Measurements from ENCODE around the gene HNRNPL.
"Not testable (repeated sequence)": the region's sequence is repeated elsewhere in the genome, so short reads cannot be mapped to it uniquely, and the experiment has no call there.

Gene HNRNPL

DNA sequence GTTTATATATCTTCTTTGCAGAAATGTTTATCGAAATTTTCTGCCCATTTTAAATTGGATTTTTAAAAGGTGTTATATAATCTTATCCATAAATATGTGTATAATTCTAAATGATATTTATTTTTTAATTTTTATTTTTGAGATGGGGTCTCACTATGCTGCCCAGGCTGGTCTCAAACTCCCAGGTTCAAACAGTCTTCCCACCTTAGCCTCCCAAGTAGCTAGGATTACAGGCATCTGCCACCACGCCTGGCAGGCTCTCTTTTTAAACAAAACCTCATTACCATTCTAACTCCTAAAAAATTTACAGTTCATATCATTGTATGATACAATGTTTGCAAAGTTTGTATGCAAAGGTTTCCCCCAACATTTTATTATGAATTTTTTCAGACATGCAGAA is 53.6 kb downstream of the HNRNPL start:
- DNase-seq = no peak

DNA sequence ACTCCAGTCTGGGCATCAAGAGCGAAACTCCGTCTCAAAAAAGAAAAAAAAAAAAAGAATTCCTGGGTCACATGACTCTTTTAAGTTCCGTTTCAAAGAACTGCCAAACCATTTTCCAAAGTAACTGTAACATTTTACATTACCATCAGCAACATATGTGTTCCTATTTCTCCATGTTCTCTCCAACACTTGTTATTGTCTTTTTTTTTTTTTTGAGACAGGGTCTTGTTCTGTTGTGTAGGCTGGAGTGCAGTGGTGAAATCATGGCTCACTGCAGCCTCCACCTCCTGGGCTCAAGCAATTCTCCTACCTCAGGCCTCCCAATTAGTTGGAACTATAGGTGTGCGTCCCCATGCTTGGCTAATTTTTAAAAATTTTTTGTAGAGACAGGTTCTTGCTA is 54.2 kb downstream of the HNRNPL start:
- DNase-seq = no peak

DNA sequence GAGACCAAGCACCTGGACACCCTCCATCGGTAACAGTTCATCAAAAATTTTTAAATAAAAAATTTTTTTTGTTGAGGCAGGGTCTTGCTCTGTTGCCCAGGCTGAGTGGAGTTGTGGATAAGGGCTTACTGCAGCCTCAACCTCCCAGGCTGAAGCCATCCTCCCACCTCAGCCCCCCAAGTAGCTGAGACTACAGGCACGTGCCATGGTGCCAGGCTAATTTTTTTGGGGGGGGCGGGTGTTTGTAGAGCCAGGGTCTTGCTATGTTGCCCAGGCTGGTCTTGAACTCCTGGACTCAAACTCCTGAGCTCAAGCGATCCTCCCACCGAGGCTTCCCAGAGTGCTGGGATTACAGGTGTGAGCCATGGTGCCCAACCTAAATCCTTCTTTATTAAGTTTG is 56.1 kb downstream of the HNRNPL start:
- DNase-seq = no peak

DNA sequence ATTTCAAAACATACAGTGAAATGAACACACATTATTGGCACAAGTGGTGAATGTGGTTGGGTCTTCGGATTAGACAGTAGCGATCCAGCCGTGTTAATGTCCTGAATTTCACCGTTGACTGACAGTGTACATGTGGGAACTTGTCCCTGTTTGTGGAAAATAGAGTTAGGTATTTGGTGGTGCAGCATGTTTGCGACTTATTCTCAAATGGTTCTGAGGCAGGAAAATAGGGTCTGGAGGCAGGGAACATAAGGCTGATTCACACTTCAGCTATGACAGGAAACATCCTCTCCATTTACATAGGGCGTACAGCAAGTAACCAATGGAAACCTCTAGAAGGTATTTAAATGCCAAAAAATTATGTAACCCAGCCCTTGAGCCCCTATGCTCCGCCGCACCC is 56.6 kb downstream of the HNRNPL start:
- DNase-seq = no peak

DNA sequence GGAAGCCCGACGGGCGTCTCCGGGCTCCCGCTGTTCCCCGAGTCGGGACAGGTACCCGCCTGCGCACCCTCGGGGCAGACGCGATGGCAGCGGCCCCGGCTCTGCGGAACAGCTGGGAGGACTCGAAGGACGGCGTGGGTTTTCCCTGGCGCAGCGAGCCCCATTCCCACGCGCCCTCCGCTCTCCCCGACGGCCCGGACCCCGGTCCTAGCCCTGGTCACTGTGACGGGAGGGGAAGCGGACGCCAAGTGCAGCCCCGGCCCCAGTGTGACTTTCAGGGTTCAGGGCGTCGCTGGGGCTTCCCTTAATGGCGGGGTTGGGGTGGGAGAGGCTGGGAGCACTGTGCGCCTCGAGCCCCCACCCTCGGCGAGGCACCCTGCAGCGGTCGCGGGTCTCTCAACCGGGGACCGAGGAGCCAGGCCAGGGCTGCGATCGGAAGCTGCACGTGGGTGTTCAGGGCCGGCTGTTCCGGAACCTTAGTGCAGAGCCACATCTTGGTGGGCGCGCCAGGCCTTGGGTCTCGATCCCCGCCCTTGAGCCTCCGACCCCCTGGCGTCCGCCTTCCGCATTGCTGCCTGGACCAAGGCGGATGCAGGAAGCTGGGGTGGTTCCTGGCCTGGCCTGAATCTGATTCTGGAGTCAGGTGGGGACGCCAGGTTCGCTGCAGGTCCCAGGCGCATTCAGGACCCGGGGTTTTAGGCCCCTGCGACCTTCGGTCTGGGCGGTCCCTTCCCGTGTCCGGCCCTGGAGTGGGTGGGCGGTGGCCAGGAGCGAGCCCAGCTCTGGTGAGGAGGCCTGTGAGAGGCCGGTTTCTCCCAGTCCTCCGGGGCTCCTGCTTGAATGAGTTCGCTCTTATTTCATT is 57.3 kb downstream of the HNRNPL start:
- DNase-seq = peak in 1 of 2 experiments; percentile 29

DNA sequence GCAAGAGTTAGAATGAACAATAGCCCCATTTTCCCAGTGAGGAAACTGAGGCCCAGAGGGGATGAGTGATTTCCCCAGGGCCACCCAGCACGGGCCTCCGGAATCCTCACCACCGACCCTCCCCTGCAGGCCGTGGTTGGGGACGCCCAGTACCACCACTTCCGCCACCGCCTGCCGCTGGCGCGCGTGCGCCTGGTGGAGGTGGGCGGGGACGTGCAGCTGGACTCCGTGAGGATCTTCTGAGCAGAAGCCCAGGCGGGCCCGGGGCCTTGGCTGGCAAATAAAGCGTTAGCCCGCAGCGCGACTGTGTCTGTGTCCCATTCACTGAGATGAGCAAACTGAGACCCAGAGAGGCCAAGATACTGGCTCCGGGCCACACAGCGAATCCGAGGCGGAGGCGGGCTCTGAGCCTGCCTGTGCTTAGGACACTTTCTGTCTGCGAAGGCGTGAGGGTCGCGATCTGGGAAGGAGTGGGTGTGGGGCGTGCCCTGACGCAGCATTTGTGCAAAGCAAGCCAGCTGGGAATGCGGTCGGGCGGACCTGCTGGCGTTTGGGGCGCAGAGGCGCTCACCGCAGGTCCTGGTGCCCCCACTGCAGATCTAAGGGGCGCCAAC is 58.2 kb downstream of the HNRNPL start:
- DNase-seq = not testable (repeated sequence)

DNA sequence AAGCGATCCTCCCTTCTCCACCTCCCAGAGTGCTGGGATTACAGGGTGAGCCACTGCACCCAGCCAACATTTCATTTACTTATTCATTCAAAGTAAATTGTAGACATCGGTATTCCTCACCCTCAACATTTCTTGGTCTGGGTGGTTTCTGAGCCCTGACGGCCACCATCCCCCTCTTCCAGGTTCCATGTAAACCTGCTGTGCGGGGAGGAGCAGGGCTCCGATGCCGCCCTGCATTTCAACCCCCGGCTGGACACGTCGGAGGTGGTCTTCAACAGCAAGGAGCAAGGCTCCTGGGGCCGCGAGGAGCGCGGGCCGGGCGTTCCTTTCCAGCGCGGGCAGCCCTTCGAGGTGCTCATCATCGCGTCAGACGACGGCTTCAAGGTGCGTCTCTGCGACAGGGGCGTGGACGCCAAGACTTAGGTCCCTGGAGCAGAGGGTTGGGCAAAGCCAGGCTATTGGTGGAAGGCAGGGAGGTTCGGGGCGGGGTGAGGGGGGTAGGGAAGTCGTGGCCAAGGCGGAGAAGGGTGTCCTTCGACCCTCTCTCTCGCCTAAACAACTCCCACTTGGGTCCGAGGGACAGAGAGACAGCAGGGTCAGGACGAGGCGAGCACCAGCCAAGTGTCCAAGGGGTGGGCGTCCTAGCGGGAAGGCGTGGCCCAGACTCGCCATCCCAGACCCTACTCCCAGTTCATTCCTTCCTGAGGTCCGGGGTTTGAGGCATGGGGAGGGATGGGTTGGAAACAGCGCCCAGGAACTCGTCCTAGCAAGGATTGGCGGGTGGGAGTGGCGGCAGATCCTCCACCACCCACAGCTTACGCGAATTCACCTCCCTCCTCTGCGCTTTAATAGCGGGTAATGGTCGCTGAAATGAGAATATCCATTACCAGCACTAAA is 59.0 kb downstream of the HNRNPL start:
- DNase-seq = not testable (repeated sequence)

DNA sequence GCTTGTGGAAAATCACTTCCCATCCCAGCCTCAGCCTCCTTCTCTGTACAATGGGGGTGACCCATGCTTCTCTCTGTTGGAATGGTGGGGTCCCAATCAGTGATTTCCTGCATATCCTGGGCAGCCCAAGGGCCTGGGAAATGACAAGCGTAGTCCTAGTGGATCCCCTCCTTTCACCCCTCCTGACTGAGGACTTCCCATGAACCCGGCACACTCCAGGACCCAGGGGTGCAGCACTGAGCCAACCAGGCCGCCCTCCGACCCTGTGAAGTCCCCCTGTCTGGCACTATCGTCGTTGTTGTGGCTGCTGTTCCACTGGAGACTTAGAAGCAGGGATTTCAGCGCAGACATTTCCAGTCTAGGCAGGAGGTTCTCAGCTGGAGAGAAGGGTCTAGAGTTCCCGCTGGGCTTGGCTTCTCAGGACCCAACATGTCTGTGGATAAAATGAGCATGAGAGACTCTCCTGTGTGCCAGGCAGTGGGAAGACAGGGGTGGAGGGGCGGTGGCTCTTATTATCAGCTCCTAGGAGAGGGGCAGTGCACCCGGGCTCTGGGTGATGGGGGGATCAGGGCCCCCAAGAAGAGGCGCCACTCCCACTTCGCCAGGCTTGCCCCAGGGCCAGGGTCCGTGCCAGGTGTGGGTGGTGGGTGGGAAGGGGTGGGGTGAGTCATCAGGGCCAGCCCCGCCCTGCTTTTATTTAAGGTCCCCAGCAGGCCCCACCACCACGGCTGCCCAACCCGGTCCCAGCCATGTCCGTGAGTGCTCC is 61.1 kb downstream of the HNRNPL start, which contains the start of gene LGALS7B:
Gene LGALS7B (plus strand): TSS at position 723 of the 766 bp plus-strand sequence. CDS start 27 bp downstream, at position 750.
- no peak for DNase-seq

DNA sequence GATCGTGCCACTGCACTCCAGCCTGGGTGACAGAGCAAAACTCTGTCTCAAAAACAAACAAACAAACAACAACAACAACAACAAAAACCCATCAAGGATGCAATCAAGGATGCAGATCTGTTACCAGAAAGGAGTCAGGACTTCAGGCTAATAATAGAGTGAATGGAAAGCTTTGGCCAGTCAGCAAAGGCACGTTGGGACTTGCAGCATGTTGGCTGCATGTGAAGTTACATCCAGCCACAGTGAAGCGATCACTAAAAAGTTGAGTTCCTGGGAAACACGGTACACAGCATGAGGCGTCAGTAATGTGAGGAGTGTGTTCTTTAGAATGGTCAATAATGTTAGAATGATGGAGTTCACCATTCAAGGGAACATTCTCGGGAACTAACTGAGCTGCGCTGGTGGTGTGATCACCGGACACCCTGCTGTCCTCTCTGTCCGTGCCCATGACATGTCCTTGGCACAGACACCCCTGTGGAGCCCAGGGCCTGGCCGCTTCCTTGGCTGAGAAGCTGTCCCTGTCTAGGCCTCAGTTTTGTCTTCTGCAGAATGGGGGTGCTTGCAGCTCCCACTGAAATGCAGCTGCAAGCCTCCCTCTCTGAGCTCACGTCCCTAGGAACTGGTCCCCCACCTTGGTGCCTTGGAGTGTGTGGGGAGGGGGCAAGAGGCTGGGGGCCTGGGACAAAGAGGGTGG is 63.1 kb downstream of the HNRNPL start:
- no peak for DNase-seq

Measured in stimulated activated CD4-positive, alpha-beta T cell treated with anti-CD3 and anti-CD28 coated beads, Interleukin-4, amount 100 ng/mL, for 4 hours (primary cell).